RWPE2 (cell line): Measurements from ENCODE around the gene RGS12.
"Not testable (repeated sequence)": the region's sequence is repeated elsewhere in the genome, so short reads cannot be mapped to it uniquely, and the experiment has no call there.

Experiments
- ATAC-seq: fragments of 200-7000 bp; cut with Tn5 transposase; 3 replicates; pipeline ENCODE4 v1.9.1; 2021; ENCODE audit warnings: low read depth
- DNase-seq: peaks from one replicate; pipeline ENCODE4 v3.0.0-alpha.2; 2020; ENCODE audit warnings: low spot score
- H3K27ac ChIP-seq: fragments of 450-650 bp; 2 replicates; pipeline ENCODE4 v1.5.1; 2017; ENCODE audit warnings: mild to moderate bottlenecking; ENCODE audit not compliant: poor library complexity, severe bottlenecking
- H3K27me3 ChIP-seq: fragments of 250-450 bp; sonication (Bioruptor Pico); 2 replicates; pipeline ENCODE4 v1.5.1; 2021; ENCODE audit warnings: mild to moderate bottlenecking, moderate library complexity; ENCODE audit not compliant: insufficient read depth, poor library complexity, severe bottlenecking
- H3K36me3 ChIP-seq: fragments of 250-450 bp; sonication (Bioruptor Pico); 2 replicates; pipeline ENCODE4 v1.5.1; 2020; ENCODE audit warnings: low read depth, mild to moderate bottlenecking, moderate library complexity
- H3K4me1 ChIP-seq: fragments of 250-450 bp; sonication (Bioruptor Pico); 2 replicates; pipeline ENCODE4 v1.5.1; 2021; ENCODE audit warnings: mild to moderate bottlenecking, moderate library complexity; ENCODE audit not compliant: insufficient read depth, poor library complexity, severe bottlenecking
- H3K4me3 ChIP-seq: fragments of 250-450 bp; sonication (Bioruptor Pico); 2 replicates; pipeline ENCODE4 v1.5.1; 2021; ENCODE audit warnings: mild to moderate bottlenecking, moderate library complexity; ENCODE audit not compliant: severe bottlenecking
- H3K9me3 ChIP-seq: fragments of 250-450 bp; sonication (Bioruptor Pico); 2 replicates; pipeline ENCODE4 v1.5.1; 2021; ENCODE audit warnings: mild to moderate bottlenecking, moderate library complexity; ENCODE audit not compliant: severe bottlenecking
- TF ChIP-seq, protein P1 (sequence below): fragments of 450-650 bp; IDR thresholded peaks from one replicate; pipeline ENCODE4 v1.5.1; 2017; ENCODE audit warnings: mild to moderate bottlenecking, moderate library complexity; ENCODE audit not compliant: poor library complexity, severe bottlenecking

RGS12 gene

DNA sequence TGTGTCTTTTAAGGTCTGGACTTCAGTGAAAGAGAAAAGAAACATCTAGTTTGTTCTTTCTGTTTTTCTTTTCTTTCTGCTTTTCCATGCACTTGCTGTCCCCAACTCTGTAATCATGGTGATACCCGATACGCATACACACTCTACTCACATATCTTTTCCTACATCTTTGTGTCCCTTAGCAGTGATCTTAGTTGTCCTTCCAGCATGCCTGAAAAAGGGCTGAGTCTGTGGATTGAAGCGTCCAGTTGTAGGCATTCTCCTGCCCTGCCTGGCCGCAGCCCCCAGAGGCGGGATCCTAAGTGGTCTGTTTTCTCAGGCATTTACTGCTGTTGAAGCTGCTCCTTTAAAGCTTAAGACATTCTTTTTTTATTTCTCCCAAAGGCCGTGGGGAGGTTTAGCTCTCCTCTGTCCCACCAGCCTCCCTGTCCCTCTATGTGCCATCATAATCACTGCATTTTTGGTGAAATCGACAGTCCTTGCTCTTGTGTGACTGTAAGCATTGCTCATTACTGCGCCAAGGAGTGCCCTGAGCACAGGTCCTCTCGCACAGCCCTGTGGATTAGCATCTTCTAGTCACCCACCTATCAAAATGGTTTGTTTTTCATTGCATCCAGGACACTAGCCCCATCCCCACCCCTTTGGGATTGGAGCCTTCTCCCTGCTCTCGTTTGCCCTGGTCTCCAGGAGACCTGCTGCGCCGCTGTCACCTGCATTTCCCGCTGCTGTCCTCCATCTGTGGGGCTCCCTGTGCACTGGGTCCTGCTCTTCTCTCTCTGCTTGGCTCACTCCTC lies 4.4 kb downstream of the RGS12 start:
- Histone ChIP-seq H3K27me3 (no peaks in the 10 kb centered on the region), H3K36me3 (no peaks in the 10 kb centered on the region), H3K9me3 (no peaks in the 10 kb centered on the region), H3K4me3 (no peak overlapping the region), H3K4me1 (no peaks in the 10 kb centered on the region), H3K27ac (no peak overlapping the region)
- DNase-seq = no peak
- ATAC-seq = no peak
- TF ChIP-seq, protein P1, sequence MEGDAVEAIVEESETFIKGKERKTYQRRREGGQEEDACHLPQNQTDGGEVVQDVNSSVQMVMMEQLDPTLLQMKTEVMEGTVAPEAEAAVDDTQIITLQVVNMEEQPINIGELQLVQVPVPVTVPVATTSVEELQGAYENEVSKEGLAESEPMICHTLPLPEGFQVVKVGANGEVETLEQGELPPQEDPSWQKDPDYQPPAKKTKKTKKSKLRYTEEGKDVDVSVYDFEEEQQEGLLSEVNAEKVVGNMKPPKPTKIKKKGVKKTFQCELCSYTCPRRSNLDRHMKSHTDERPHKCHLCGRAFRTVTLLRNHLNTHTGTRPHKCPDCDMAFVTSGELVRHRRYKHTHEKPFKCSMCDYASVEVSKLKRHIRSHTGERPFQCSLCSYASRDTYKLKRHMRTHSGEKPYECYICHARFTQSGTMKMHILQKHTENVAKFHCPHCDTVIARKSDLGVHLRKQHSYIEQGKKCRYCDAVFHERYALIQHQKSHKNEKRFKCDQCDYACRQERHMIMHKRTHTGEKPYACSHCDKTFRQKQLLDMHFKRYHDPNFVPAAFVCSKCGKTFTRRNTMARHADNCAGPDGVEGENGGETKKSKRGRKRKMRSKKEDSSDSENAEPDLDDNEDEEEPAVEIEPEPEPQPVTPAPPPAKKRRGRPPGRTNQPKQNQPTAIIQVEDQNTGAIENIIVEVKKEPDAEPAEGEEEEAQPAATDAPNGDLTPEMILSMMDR = no peak

- no peaks in the 10 kb centered on the region for H3K4me1 ChIP-seq
- DNase-seq = no peak
- no peaks in the 10 kb centered on the region for H3K36me3 ChIP-seq
- no peak overlapping the region for H3K27ac ChIP-seq
- no peaks in the 10 kb centered on the region for H3K9me3 ChIP-seq
- TF ChIP-seq, protein P1 = no peak
- no peaks in the 10 kb centered on the region for H3K27me3 ChIP-seq
- no peak for ATAC-seq
- no peak overlapping the region for H3K4me3 ChIP-seq
Measured at GRCh38 chr4:3299122-3299975, 6.5 kb downstream of the RGS12 start.

GRCh38 chr4:3299976-3300671 lies 7.3 kb downstream of the RGS12 start:
- no peak for DNase-seq
- H3K9me3 ChIP-seq = no peaks in the 10 kb centered on the region

GRCh38 chr4:3300882-3301281 lies 8.1 kb downstream of the RGS12 start:
- not testable (repeated sequence) for H3K36me3 ChIP-seq, ATAC-seq, H3K9me3 ChIP-seq, H3K27me3 ChIP-seq, H3K27ac ChIP-seq, H3K4me3 ChIP-seq, DNase-seq, H3K4me1 ChIP-seq

More at GRCh38 chr4:3299976-3300671, 7.3 kb downstream of the RGS12 start:
- TF ChIP-seq, protein P1 = no peak
- H3K4me3 ChIP-seq = no peak overlapping the region
- H3K27ac ChIP-seq = no peak overlapping the region
- H3K36me3 ChIP-seq = no peaks in the 10 kb centered on the region
- no peaks in the 10 kb centered on the region for H3K27me3 ChIP-seq
- H3K4me1 ChIP-seq = no peaks in the 10 kb centered on the region
- no peak for ATAC-seq

DNA sequence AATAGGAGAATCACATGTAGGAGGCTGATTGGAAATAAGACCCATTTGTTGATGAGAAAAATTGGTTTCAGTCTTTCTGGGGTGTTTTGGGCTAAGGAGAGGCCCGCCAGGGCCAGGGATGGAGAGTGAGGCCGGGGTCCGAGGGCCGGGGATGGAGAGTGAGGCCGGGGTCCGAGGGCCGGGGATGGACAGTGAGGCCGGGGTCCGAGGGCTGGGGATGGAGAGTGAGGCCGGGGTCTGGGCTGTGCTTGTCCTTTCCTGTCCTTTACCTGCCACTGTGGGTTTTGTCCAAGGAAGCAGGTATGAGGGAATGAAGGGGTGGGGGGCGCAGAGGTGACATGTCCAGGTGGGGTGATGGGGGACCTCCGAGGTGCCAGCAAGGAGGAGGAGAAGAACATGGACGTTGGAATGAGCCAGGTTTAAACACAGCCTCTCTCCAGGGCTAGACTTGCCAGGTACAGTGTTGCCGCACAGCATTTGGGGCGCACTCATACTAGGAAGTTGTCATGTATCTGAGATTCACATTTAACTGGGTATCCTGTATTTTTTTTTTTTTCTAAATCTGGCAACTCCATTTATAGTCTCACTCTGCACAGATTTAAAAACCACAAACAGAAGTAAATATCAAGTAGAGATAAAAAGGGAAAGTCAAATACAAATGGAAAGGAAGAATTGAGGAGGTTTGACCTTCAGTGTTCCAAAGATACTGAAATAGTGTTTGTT lies 8.8 kb downstream of the RGS12 start:
- DNase-seq = no peak
- Histone ChIP-seq H3K4me3 (no peak overlapping the region), H3K27me3 (no peaks in the 10 kb centered on the region), H3K4me1 (no peaks in the 10 kb centered on the region), H3K27ac (no peak overlapping the region), H3K36me3 (no peaks in the 10 kb centered on the region), H3K9me3 (no peaks in the 10 kb centered on the region)
- ATAC-seq = no peak
- TF ChIP-seq, protein P1 = no peak
